GM19452 (cell line): ENCODE data around the gene UBE2D4.
"Not testable (repeated sequence)": the region's sequence is repeated elsewhere in the genome, so short reads cannot be mapped to it uniquely, and the experiment has no call there.

ENCODE experiments used
- ATAC-seq: cut with Tn5 transposase; IDR thresholded peaks from one replicate; pipeline ENCODE4 v1.9.1; 2021; ENCODE audit not compliant: unreplicated experiment

Gene UBE2D4

DNA sequence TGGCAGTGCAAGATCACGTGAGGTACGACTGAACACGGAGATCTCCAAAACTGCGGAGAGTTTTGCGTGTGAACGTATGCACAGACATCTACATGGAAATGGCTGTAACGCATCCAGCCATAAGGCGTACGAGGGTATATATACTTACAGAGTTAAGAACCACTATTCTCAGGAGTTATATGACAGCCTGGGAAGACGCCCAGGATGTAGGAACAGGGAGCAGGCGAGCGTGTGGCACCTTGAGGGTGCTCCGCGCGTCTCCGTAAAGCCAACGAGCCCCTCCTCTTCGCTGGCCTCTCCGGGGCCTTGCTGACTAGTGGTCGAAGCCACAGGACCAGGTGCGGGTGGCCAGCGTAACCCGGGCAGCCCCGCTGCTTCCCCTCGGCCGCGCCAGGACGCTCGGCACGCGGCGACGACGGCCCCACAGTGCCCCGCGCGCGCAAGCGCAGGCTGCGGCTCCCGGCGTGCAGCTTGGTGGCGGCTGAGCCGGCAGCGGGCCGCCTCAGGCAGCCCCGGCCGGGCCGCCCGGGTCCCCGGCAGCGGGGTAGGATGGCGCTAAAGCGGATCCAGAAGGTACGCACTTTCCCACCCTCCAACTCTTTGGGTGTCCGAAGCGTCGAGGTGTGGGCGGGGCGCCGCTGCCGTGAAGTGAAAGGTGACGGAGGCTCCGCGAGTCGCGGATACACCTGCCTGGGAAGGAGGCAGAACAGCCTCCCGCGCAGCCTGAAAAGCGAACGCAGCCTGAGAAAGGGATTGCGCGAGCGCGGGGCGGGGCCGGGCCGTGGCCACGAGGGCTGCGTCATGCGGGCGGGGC, at the start of gene UBE2D4:
Gene UBE2D4, plus strand, starts transcription at position 453 of the 814 bp plus-strand sequence. Its CDS starts 97 bp downstream, at position 550.
- peak; percentile 92 for ATAC-seq

DNA sequence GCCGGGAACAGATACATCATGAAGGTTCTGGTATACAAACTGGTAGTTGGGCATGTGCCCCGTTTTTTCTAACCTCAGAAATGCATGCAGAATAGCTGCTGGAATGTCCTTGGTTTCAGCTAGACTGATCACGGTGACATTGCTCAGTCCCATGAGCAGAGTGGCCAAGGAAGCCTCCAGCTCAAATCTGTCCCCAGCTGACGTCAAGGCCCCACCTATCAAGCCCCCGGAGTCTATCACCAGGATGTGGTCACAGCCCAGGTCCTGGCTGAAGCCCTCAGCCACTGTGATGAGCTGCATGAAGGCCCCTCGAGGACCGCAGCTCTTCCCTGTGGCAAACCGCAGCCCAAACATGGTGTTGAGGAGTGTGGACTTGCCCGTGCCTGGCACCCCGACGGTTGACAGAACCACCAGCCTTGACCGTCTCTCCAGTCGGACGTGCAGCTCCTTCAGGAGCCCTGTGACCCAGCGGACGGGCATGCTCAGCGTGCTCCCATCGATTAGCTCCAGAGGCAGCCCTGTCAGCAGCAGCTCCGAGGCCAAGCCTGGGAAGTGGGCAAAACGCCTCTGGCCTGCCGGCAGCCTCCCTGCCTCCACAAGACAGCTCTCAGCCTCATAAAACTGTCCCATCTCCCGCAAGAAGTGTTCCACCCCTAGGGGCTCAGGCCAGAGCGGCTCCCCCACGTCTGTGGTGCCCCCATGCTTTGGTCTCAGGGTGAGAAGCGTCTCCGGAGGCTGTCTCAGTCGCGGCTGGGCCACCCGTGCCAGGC, 49.1 kb upstream of the UBE2D4 start:
- no peak for ATAC-seq

GRCh38 chr7:43877968-43878864, 48.0 kb upstream of the UBE2D4 start:
- ATAC-seq: no peak

DNA sequence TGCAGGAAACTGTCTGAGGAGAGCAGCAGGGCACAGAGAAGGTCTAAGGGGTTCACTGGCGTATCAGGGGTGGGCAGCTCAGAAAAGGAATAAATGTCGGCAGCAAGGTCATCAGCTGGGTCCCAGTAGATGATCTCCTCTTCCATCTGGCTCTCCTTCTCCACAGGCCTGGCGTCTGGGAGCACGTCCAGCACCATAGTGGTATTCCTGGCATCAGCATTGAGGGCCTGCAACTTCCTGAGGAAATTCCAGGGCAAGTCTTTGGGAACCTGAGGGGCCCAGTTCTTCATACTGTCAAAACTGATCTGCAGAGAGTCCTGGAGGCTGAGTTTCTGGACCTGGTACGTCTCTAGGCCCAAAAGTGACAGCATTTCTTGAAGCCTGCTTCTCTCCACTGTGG, 47.4 kb upstream of the UBE2D4 start:
- ATAC-seq: no peak

- no peak for ATAC-seq
Measured at GRCh38 chr7:43879477-43879876, 46.8 kb upstream of the UBE2D4 start.

DNA sequence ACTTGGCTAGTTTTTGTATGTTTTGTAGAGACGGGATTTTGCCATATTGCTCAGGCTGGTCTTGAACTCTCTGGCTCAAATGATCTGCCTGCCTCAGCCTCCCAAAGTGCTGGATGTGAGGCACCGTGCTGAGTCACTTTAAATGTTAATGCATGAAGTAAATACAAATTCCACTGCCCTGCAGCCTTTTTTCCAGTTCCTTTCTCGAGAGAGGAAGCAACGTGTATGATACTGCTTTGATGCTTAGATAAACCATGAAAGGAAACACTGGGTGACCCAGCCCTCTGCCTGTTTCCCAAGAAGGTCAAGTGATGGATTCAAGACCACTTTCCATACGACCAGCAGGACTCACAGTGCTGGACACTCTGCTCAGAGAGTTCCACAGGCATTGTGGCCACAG, 45.6 kb upstream of the UBE2D4 start:
- ATAC-seq: no peak

GRCh38 chr7:43884209-43884608, 42.0 kb upstream of the UBE2D4 start:
- ATAC-seq: no peak

GRCh38 chr7:43884617-43885016, 41.6 kb upstream of the UBE2D4 start:
- ATAC-seq: no peak

DNA sequence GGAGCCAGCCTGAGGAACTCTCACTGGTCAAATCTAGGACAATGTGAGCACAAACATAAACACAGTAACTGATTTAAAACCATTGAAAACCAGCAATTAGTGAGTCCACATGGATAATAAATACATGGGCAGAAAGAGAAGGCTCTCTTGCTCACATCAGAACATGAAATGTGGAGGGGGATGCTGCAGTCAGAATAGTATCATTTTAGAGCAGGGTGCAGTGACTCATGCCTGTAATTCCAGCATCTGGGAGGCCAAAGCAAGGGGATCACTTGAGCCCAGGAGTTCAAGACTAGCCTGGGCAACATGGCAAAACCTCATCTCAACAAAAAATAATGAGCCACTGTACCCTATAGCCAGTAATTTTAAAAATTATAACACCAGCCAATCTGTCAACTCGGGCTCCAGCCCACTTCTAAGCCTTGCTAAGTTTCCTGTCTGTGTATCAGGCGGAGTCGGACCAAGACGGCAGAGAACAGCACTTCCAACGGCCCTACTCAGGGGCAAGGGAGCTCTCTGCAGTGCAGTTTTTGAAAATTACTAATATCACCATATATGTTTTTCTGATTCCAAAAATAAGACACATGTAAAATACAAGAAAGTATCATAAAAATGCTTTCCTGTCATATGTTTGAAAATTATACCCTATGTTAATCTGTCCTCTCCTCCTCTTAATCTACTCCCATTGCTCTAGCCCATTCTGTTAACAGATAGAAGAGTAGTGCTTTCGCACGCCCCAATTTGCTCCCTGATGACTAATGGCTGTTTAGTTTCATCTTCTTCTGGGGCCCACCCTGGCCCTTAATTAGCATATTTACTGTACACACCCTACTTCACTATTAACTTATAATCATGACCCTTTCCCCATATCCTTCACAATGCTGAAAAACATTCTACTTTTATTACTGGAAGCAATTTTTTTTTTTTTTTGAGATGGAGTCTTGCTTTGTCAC, 37.0 kb upstream of the UBE2D4 start:
- no peak for ATAC-seq

GRCh38 chr7:43890468-43890867, 35.8 kb upstream of the UBE2D4 start:
- no peak for ATAC-seq

DNA sequence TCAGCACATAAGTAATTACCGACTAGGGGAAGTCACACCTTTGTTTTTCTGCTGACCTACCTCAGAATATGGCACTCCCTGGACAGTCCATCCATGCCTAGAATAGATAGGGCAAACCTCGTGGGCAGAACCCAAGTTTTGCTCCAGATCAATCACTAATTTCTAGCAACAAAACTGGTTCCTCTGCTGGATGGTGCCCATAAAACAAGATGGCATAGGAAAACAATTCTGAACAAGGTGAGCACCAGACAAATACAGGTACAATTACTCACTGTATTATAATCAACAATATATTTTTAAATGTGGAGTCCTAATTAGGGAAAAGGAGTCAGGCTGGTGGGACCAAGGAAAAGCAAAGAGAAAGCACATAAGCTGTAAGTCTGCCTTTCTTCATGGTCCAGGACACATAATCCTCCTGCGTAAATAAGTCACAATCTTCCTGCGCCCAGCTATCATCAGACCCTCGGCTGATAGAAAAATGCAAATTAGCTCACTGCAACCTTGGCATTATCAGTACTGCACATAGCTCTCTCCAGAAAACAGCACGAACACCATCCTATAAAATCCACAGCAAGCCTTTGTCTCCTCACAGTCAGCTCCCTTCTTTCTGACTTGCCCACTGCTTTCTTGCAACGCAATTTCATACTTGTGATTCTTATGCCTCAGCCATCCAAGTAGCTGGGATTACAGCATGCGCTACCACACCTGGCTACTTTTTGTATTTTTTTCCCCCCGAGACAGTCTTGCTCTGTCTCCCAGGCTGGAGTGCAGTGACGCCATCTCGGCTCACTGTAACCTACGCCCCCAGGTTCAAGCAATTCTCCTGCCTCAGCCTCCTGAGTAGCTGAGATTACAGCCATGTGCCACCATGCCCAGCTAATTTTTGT, 34.9 kb upstream of the UBE2D4 start:
- no peak for ATAC-seq

DNA sequence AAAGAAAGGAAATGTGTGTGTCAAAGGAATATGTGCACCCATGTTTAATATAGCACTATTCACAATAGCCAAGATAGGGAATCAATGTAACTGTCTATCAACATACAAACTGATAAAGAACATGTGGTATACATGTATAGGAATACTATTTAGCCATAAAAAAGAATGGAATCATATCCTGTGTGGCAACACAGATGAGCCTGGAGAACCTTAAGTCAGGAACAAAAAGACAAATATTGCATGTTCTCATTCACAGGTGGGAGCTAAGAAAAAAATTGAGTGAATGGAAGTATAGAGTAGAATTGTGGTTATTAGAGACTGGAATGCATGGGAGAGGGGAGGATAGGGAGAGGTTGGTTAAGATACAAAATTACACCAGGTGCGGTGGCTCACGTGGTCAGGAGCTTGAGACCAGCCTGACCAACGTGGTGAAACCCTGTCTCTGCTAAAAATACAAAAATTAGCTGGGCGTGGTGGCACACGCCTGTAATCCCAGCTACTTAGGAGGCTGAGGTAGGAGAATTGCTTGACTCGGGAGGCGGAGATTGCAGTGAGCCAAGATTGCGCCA, 30.3 kb upstream of the UBE2D4 start:
- ATAC-seq: no peak

DNA sequence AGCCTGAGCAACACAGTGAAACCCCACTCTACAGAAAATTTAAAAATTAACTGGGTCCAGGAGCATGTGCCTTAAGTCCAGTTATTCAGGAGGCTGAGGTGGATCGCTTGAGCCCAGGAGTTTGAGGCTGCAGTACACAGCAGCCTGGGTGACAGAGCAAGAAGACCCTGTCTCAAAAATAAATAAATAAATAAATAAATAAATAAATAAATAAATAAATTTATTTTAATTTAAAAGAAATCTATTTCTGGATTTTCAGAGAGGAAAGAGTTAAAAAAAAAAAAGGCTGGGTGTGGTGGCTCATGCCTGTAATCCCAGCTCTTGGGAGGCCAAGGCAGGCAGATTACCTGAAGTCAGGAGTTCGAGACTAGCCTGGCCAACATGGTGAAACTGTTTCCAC, 27.7 kb upstream of the UBE2D4 start:
- ATAC-seq: not testable (repeated sequence)

GRCh38 chr7:43902542-43903054, 23.6 kb upstream of the UBE2D4 start:
- no peak for ATAC-seq

DNA sequence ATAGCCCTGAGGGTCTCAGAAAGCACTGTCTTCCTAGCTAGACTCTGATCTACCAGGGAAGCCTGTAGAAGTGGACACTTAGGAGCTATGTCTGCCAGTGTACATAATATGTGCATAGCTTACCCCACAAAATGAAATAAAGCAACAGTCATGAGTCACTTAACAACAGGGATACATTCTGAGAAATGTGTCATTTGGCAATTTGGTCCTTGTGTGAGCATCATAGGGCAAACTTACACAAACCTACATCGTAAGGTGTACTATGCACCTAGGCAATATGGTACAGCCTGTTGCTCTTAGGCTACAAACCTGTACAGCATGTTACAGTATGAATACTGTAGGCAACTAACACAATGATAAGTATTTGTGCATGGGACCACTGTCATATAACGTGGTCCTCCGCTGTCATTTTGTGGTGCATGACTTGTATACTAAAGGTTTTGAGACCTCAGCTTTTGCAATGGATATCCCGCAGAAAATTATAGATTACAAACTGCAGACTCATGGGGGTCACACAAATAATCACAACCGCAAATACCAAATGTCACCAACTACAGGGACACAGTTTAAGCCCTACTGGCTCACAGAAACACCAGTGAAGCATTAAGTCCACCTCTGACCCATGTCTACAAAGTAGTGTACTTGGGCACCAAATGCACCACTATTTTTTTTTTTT, 21.6 kb upstream of the UBE2D4 start:
- no peak for ATAC-seq

GRCh38 chr7:43905209-43905946, 20.9 kb upstream of the UBE2D4 start:
- ATAC-seq: no peak

DNA sequence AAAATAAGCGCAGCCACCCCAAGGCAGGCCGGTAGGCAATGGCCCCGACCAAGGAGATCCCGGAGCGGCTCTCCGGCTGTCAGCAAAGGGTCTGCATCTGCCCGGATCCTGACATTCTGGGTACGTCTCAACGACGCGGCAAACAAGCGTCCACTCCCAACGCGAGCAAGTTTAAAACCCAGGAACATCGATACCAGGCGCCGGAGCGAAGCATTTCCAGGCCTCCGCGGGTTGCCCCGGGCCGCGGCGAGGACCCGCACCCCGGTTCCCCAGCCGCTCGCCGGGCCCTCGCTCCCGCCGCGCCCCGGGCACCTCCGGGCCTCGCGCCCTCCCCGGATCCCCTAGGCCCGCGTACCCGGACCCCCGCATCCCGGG, 20.3 kb upstream of the UBE2D4 start:
- peak; percentile 40 for ATAC-seq
